ENCODE measurements around the gene SIK3. TPM values are rescaled to one million over a fixed set of nuclear protein-coding genes. Genes with fewer than 3 reads are reported as not detected.
"Not testable (repeated sequence)": the region's sequence is repeated elsewhere in the genome, so short reads cannot be mapped to it uniquely, and the experiment has no call there.

The SIK3 gene
- total RNA-seq, 1 donor from 2014 or later = 54.2 TPM

GRCh38 chr11:117128289-117128688 is 30.1 kb upstream of the SIK3 start:
- intact Hi-C loops (cut with micrococcal nuclease) = no loop called here
- Mint-ChIP-seq H3K4me3 (no peak overlapping the region), H3K27me3 (ENCODE audit: insufficient read depth) (peaks cover 8% of the 10 kb centered on the region), H3K27ac (no peak overlapping the region), H3K36me3 (ENCODE audit: low read depth) (no peaks in the 10 kb centered on the region), H3K9me3 (no peaks in the 10 kb centered on the region), H3K4me1 (ENCODE audit: low read depth) (no peaks in the 10 kb centered on the region)
- DNase-seq (ENCODE audit: low spot score) = no peak

DNA sequence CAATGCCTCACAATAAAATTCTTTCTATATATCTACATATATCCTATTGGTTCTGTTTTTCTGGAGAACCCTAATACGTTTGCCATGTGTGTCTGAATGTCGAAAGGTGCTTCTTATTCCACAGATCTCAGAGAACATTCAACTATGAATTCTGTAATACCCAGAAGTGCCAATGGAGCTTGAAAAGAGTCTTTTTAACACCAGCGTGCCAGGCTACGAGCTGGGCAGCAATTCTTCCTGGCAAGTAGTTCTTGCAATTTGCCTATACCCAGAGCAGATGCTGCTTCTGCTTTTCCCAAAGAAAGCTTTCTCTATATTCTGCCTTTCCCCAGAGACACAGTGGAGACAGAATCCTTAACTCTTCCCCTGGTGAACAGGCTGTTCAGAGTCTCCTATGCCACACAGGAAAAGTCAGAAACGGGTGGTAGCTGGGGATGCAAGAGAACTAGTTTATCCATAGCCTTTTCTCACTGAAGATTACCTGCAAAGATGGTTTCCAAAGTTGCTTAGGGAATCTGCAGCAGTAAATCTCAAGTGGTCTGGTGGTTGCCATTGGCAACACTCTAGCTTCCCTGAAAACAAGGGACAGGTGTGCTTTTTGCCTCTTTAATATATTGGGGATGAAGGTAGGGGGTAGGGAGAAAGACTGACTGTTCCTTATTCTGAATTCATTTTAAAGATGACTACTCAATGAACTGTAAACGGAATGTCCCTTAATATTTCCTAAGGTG is 29.1 kb upstream of the SIK3 start:
- DNase-seq (ENCODE audit: low spot score) = no peak
- H3K9me3 Mint-ChIP-seq = no peaks in the 10 kb centered on the region
- intact Hi-C loops (cut with micrococcal nuclease) = no loop called here
- H3K36me3 Mint-ChIP-seq (ENCODE audit: low read depth) = no peaks in the 10 kb centered on the region
- H3K27me3 Mint-ChIP-seq (ENCODE audit: insufficient read depth) = peaks cover 12% of the 10 kb centered on the region
- H3K27ac Mint-ChIP-seq = no peak overlapping the region
- no peaks in the 10 kb centered on the region for H3K4me1 Mint-ChIP-seq (ENCODE audit: low read depth)
- H3K4me3 Mint-ChIP-seq = no peak overlapping the region

GRCh38 chr11:117126223-117126965 is 28.2 kb upstream of the SIK3 start:
- H3K27ac Mint-ChIP-seq = no peak overlapping the region
- no peaks in the 10 kb centered on the region for H3K4me1 Mint-ChIP-seq (ENCODE audit: low read depth)
- H3K9me3 Mint-ChIP-seq = no peaks in the 10 kb centered on the region
- no peak overlapping the region for H3K4me3 Mint-ChIP-seq
- DNase-seq (ENCODE audit: low spot score) = no peak
- intact Hi-C loops (cut with micrococcal nuclease) = no loop called here
- H3K36me3 Mint-ChIP-seq (ENCODE audit: low read depth) = no peaks in the 10 kb centered on the region
- H3K27me3 Mint-ChIP-seq (ENCODE audit: insufficient read depth) = peaks cover 12% of the 10 kb centered on the region

DNA sequence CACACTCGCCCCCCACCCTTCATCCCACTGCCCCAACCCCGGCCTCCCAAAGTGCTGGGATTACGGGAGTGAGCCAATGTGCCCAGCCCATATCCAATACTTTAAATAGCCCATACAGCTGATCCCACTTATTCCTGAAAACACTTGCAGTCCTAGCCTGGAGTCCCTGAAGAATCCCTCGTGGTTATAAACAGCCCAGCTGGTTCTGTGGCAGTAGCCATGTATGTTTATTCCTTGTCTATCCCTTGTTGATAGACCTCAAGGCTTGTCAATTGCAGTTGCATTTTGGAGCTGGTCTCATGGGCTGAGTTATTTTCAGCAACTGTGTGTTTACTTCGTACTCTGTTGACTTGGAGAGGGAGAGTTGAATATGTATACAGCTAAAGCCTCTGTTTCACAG is 24.3 kb upstream of the SIK3 start:
- DNase-seq (ENCODE audit: low spot score) = no peak
- Mint-ChIP-seq H3K36me3 (ENCODE audit: low read depth) (no peaks in the 10 kb centered on the region), H3K4me3 (no peak overlapping the region), H3K27ac (no peak overlapping the region), H3K4me1 (ENCODE audit: low read depth) (no peaks in the 10 kb centered on the region), H3K27me3 (ENCODE audit: insufficient read depth) (peaks cover 5% of the 10 kb centered on the region), H3K9me3 (no peaks in the 10 kb centered on the region)
- intact Hi-C loops (cut with micrococcal nuclease) = no loop called here

DNA sequence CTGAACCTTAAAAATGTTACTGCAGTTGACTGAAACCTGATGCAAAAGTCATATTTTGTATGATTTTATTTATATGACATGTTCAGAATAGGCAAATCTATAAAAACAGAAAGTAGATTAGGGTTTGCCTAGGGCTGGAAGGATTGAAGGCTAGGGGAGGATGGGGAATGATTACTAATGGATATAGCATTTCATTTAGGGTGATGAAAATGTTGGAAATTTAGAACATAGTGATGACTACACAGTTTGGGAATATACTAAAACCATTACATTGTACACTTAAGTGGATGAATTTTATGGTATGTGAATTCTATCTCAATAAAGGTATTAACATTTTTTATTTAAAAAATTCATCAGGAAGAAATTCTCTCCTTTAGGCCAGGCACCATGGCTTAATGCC is 22.9 kb upstream of the SIK3 start:
- Mint-ChIP-seq H3K36me3 (ENCODE audit: low read depth) (no peaks in the 10 kb centered on the region), H3K27ac (no peak overlapping the region), H3K4me3 (no peak overlapping the region)

GRCh38 chr11:117117681-117118080 is 19.5 kb upstream of the SIK3 start:
- Mint-ChIP-seq H3K9me3 (no peaks in the 10 kb centered on the region), H3K36me3 (ENCODE audit: low read depth) (no peaks in the 10 kb centered on the region), H3K27ac (no peak overlapping the region), H3K4me3 (no peak overlapping the region), H3K27me3 (ENCODE audit: insufficient read depth) (peaks cover 1% of the 10 kb centered on the region), H3K4me1 (ENCODE audit: low read depth) (no peaks in the 10 kb centered on the region)
- DNase-seq (ENCODE audit: low spot score) = no peak
- intact Hi-C loops (cut with micrococcal nuclease) = no loop called here

More for the DNA sequence above, 22.9 kb upstream of the SIK3 start:
- no peak for DNase-seq (ENCODE audit: low spot score)
- Mint-ChIP-seq H3K9me3 (no peaks in the 10 kb centered on the region), H3K27me3 (ENCODE audit: insufficient read depth) (peaks cover 5% of the 10 kb centered on the region), H3K4me1 (ENCODE audit: low read depth) (no peaks in the 10 kb centered on the region)
- intact Hi-C loops (cut with micrococcal nuclease) = no loop called here

DNA sequence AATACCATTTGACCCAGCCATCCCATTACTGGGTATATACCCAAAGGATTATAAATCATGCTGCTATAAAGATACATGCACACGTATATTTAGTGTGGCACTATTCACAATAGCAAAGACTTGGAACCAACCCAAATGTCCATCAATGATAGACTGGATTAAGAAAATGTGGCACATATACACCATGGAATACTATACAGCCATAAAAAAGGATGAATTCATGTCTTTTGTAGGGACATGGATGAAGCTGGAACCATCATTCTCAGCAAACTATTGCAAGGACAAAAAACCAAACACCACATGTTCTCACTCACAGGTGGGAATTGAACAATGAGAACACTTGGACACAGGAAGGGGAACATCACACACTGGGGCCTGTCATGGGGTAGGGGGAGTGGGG is 14.7 kb upstream of the SIK3 start:
- H3K27ac Mint-ChIP-seq; H3K4me3 Mint-ChIP-seq; H3K4me1 Mint-ChIP-seq (ENCODE audit: low read depth); intact Hi-C loops (cut with micrococcal nuclease); H3K36me3 Mint-ChIP-seq (ENCODE audit: low read depth); H3K9me3 Mint-ChIP-seq; H3K27me3 Mint-ChIP-seq (ENCODE audit: insufficient read depth); DNase-seq (ENCODE audit: low spot score): not testable (repeated sequence)

- intact Hi-C loops (cut with micrococcal nuclease); H3K27ac Mint-ChIP-seq: not testable (repeated sequence)
These were observed 14.3 kb upstream of the SIK3 start for GRCh38 chr11:117112497-117112896.

DNA sequence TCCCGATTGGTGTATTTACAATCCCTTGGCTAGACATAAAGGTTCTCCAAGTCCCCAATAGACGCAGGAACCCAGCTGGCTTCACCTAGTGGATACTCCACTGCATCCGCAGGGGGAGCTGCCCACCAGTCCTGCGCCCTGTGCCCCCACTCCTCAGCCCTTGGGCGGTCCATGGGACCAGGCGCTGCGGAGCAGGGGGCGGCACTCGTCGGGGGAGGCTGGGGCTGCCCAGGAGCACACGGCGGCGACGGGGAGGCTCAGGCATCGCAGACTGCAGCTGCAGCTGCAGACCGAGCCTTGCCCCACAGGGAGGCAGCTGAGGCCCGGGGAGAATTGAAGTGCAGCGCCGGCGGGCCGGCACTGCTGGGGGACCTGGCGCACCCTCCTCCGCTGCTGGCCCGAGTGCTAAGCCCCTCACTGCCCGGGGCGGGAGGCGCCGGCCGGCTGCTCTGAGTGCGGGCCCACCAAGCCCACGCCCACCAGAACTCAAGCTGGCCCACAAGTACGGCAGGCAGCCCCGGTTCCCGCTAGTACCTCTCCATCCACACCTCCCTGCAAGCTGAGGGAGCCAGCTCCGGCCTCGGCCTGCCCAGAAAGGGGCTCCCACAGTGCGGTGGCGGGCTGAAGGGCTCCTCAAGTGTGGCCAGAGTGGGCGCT is 12.2 kb upstream of the SIK3 start:
- DNase-seq (ENCODE audit: low spot score) = no peak
- H3K27ac Mint-ChIP-seq = no peak overlapping the region

More at GRCh38 chr11:117112497-117112896, 14.3 kb upstream of the SIK3 start:
- H3K4me1 Mint-ChIP-seq (ENCODE audit: low read depth); H3K4me3 Mint-ChIP-seq; DNase-seq (ENCODE audit: low spot score); H3K36me3 Mint-ChIP-seq (ENCODE audit: low read depth); H3K9me3 Mint-ChIP-seq; H3K27me3 Mint-ChIP-seq (ENCODE audit: insufficient read depth): not testable (repeated sequence)

DNA sequence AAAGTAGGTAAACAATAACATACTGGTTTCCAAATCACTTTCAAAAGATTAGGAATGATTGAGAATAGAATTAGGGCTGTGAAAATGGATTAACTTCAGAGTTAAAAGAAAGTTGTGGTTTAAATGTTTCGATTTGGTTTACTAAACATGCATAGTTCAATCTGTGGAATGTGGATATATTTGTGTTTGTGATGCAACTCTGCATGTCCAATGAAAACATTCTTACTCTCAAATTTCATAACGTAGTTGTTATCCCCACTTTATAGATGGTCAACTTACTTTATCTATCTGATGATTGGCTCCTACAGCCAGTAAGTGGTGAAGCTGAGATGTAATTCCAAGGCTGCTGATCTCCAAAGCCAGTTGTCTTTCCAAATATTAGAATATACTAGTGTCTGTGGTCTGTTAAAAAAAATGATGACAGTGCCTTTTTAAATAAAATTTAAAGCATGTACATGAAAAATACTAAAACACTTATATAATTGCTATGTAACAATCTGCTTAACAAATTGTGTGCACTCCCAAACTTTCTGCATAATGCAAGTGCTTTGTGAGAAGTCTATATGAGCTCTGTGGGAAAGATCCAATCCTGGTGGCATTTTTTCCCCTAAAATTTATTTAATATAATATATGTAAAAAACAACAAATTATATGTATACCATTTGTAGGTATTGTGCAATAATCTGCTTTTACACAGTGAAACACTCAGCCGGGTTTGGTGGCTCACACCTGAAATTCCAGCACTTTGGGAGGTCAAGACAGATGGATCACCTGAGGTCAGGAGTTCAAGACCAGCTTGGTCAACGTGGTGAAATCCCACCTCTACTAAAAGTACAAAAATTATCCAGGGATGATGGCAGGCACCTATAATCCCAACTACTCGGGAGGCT is 9.7 kb upstream of the SIK3 start:
- Mint-ChIP-seq H3K27me3 (ENCODE audit: insufficient read depth) (peaks cover 2% of the 10 kb centered on the region), H3K4me3 (no peak overlapping the region), H3K36me3 (ENCODE audit: low read depth) (no peaks in the 10 kb centered on the region), H3K9me3 (no peaks in the 10 kb centered on the region), H3K4me1 (ENCODE audit: low read depth) (no peaks in the 10 kb centered on the region), H3K27ac (no peak overlapping the region)
- intact Hi-C loops (cut with micrococcal nuclease) = loop anchor here (2.0 to 5.0 kb wide), 2 partner anchors 34 to 255 kb away; partner anchors contain the start of gene PAFAH1B2
- DNase-seq (ENCODE audit: low spot score) = no peak

More for the DNA sequence above, 12.2 kb upstream of the SIK3 start:
- Mint-ChIP-seq H3K4me1 (ENCODE audit: low read depth) (no peaks in the 10 kb centered on the region), H3K4me3 (no peak overlapping the region), H3K9me3 (no peaks in the 10 kb centered on the region), H3K36me3 (ENCODE audit: low read depth) (no peaks in the 10 kb centered on the region), H3K27me3 (ENCODE audit: insufficient read depth) (peaks cover 2% of the 10 kb centered on the region)
- intact Hi-C loops (cut with micrococcal nuclease) = no loop called here

- Mint-ChIP-seq H3K4me1 (ENCODE audit: low read depth) (peaks cover 31% of the 10 kb centered on the region), H3K9me3 (no peaks in the 10 kb centered on the region), H3K27me3 (ENCODE audit: insufficient read depth) (peaks cover 3% of the 10 kb centered on the region), H3K27ac (no peak overlapping the region), H3K36me3 (ENCODE audit: low read depth) (peaks cover 5% of the 10 kb centered on the region), H3K4me3 (peak overlapping the region; percentile 19)
- intact Hi-C loops (cut with micrococcal nuclease) = no loop called here
- DNase-seq (ENCODE audit: low spot score) = no peak
These were observed 2.3 kb upstream of the SIK3 start for GRCh38 chr11:117100556-117100955.

DNA sequence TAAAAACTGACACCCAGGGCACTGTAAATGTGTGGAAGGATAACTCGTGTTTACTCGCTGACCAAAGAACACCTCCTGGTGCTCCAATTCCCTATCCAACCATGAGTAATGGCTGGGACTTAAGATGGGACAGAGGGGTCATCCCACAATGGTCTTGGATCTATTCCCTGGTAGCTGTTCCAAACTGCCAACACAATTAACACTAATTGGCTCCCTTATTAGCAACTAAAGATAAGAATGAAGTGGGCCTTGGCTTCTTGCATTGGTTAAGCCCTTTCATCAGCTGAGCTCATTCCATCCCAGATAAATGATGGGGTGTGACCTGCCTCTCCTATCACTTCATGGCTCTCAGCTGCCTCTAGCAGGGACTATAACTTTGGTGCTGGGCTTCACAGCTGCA is 1.5 kb upstream of the SIK3 start:
- Mint-ChIP-seq H3K36me3 (ENCODE audit: low read depth) (peaks cover 7% of the 10 kb centered on the region), H3K27me3 (ENCODE audit: insufficient read depth) (peaks cover 3% of the 10 kb centered on the region), H3K27ac (peak overlapping the region; percentile 97), H3K9me3 (no peaks in the 10 kb centered on the region), H3K4me3 (peak overlapping the region; percentile 83), H3K4me1 (ENCODE audit: low read depth) (peaks cover 40% of the 10 kb centered on the region)
- DNase-seq (ENCODE audit: low spot score) = no peak
- intact Hi-C loops (cut with micrococcal nuclease) = loop anchor here (2.0 kb wide), 1 partner anchor 327 kb away; the partner anchor contains the start of gene BUD13
